Neural cell (in vitro differentiated cells): ENCODE data around the gene TMEM175. TPM values are rescaled to one million over a fixed set of nuclear protein-coding genes. Genes with fewer than 3 reads are reported as not detected.

Experiments
- H2AFZ ChIP-seq: fragments of 200-600, 300-800 bp; sonication (generic), shearing (Covaris generic); 2 replicates; pipeline ENCODE4 v1.6.0; 2014; ENCODE audit warnings: low read depth, mild to moderate bottlenecking, antibody characterized with exemption, low read length, moderate library complexity
- H3F3A ChIP-seq: fragments of 200-600 bp; shearing (Covaris generic); 2 replicates; pipeline ENCODE4 v1.6.1; 2016; ENCODE audit warnings: mild to moderate bottlenecking, moderate library complexity, mixed read lengths, antibody characterized with exemption, low read length; ENCODE audit not compliant: insufficient read depth, poor library complexity, severe bottlenecking
- H3K27ac ChIP-seq: fragments of 200-600, 300-800 bp; sonication (generic), shearing (Covaris generic); 2 replicates; pipeline ENCODE4 v1.5.1; 2014; ENCODE audit warnings: mild to moderate bottlenecking, low read length, moderate library complexity
- H3K27me3 ChIP-seq: fragments of 300-800, 200-600 bp; sonication (generic), shearing (Covaris generic); 2 replicates; pipeline ENCODE4 v1.6.0; 2014; ENCODE audit warnings: mild to moderate bottlenecking, low read depth, low read length, moderate library complexity; ENCODE audit not compliant: insufficient read depth
- H3K36me3 ChIP-seq: fragments of 300-800, 200-600 bp; sonication (generic), shearing (Covaris generic); 2 replicates; pipeline ENCODE4 v1.5.1; 2014; ENCODE audit warnings: mild to moderate bottlenecking, antibody characterized with exemption, low read length, moderate library complexity; ENCODE audit not compliant: insufficient read depth
- H3K4me2 ChIP-seq: fragments of 300-800, 200-600 bp; sonication (generic), shearing (Covaris generic); 2 replicates; pipeline ENCODE4 v1.6.0; 2014; ENCODE audit warnings: mild to moderate bottlenecking, low read length
- H3K4me3 ChIP-seq: fragments of 300-800, 200-600 bp; sonication (generic), shearing (Covaris generic); 2 replicates; pipeline ENCODE4 v1.5.1; 2014; ENCODE audit warnings: mild to moderate bottlenecking, low read length, moderate library complexity
- H3K79me2 ChIP-seq: fragments of 200-600 bp; shearing (Covaris generic); replicated peaks from 2 replicates; pipeline ENCODE4 v1.6.0; 2014; ENCODE audit warnings: mild to moderate bottlenecking, low read length, moderate library complexity; ENCODE audit not compliant: insufficient read depth
- H3K9ac ChIP-seq: fragments of 300-800, 200-600 bp; sonication (generic), shearing (Covaris generic); 2 replicates; pipeline ENCODE4 v1.6.1; 2016; ENCODE audit warnings: mild to moderate bottlenecking, low read length, mixed read lengths
- H3K9me2 ChIP-seq: fragments of 200-600 bp; shearing (Covaris generic); 2 replicates; pipeline ENCODE4 v1.6.1; 2016; ENCODE audit warnings: mild to moderate bottlenecking, low read length, mixed read lengths; ENCODE audit not compliant: insufficient read depth
- H3K9me3 ChIP-seq: fragments of 200-600, 300-800 bp; sonication (generic), shearing (Covaris generic); 2 replicates; pipeline ENCODE4 v1.6.1; 2016; ENCODE audit warnings: mild to moderate bottlenecking, mixed run types, low read length, moderate library complexity, mixed read lengths
- H4K20me1 ChIP-seq: fragments of 200-600 bp; shearing (Covaris generic); 2 replicates; pipeline ENCODE4 v1.6.1; 2016; ENCODE audit warnings: mild to moderate bottlenecking, mixed run types; ENCODE audit not compliant: insufficient read depth
- CTCF ChIP-seq: fragments of 450-650 bp; IDR thresholded peaks from 2 replicates; pipeline ENCODE4 v1.5.1; 2014; ENCODE audit warnings: antibody characterized with exemption, mild to moderate bottlenecking, moderate library complexity; ENCODE audit not compliant: poor library complexity, severe bottlenecking
- EP300 ChIP-seq: fragments of 450-650 bp; conservative IDR thresholded peaks from 2 replicates; pipeline ENCODE4 v1.6.1; 2014; ENCODE audit warnings: antibody characterized with exemption, mild to moderate bottlenecking, moderate library complexity; ENCODE audit not compliant: poor library complexity, severe bottlenecking
- EZH2 ChIP-seq: fragments of 200-600, 300-800 bp; shearing (Covaris generic), sonication (generic); IDR thresholded peaks from 2 replicates; pipeline ENCODE4 v1.6.1; 2014; ENCODE audit warnings: antibody characterized with exemption, low read length, borderline replicate concordance, mild to moderate bottlenecking; ENCODE audit not compliant: insufficient read depth, poor library complexity, severe bottlenecking
- MXI1 ChIP-seq: fragments of 450-650 bp; conservative IDR thresholded peaks from 2 replicates; pipeline ENCODE4 v1.6.1; 2014; ENCODE audit warnings: antibody characterized with exemption, mild to moderate bottlenecking; ENCODE audit not compliant: poor library complexity, severe bottlenecking
- POLR2AphosphoS5 ChIP-seq: IDR thresholded peaks from 2 replicates; pipeline ENCODE4 v1.6.1; 2012
- RAD21 ChIP-seq: fragments of 450-650 bp; conservative IDR thresholded peaks from 2 replicates; pipeline ENCODE4 v1.6.1; 2014; ENCODE audit warnings: antibody characterized with exemption, mild to moderate bottlenecking, moderate library complexity
- SMC3 ChIP-seq: fragments of 450-650 bp; conservative IDR thresholded peaks from 2 replicates; pipeline ENCODE4 v1.6.1; 2014; ENCODE audit warnings: antibody characterized with exemption, mild to moderate bottlenecking, moderate library complexity; ENCODE audit not compliant: poor library complexity
- TAF1 ChIP-seq: IDR thresholded peaks from 2 replicates; pipeline ENCODE4 v1.6.1; 2012; ENCODE audit warnings: low read depth
- polyA plus RNA-seq: library from polyadenylated mRNA; depleted of rRNA; stranded (reverse); fragments of >200 nt; gene quantifications from 2 replicates; pipeline ENCODE4 v1.2.3, GENCODE V29; 2014
- TF ChIP-seq, protein P1 (sequence below): IDR thresholded peaks from 2 replicates; pipeline ENCODE4 v1.6.1; 2012; ENCODE audit warnings: borderline replicate concordance

Gene TMEM175
- polyA plus RNA-seq, 1 donor from 2014 or later: 36.9 TPM

DNA sequence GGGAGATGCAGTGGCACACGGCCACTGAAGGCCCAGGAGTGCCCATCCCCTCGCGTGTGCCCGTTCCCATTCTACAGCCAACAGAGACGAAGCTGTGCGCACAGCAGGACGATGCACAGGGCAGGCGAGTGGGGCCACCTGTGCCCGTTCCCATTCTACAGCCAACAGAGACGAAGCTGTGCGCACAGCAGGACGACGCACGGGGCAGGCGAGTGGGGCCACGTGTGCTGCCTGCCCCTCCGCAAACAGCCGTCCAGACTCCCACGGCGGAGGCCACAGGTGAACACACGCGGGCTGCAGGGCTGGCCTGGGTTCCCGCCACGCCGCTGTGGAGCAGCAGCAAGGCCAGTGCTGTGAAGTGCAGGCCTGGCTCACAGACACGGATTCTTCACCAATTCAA is 32.2 kb upstream of the TMEM175 start:
- H3K9ac ChIP-seq: no peak overlapping the region
- no peaks in the 10 kb centered on the region for H3K79me2 ChIP-seq
- no peak overlapping the region for H3K4me3 ChIP-seq
- no peak overlapping the region for H3K4me2 ChIP-seq
- no peak overlapping the region for H2AFZ ChIP-seq
- no peaks in the 10 kb centered on the region for H4K20me1 ChIP-seq
- H3K27me3 ChIP-seq: no peaks in the 10 kb centered on the region
- H3K36me3 ChIP-seq: no peaks in the 10 kb centered on the region
- H3F3A ChIP-seq: no peaks in the 10 kb centered on the region
- H3K9me2 ChIP-seq: no peaks in the 10 kb centered on the region
- TF ChIP-seq EZH2: no peak
- TF ChIP-seq RAD21: no peak
- TF ChIP-seq, protein P1, sequence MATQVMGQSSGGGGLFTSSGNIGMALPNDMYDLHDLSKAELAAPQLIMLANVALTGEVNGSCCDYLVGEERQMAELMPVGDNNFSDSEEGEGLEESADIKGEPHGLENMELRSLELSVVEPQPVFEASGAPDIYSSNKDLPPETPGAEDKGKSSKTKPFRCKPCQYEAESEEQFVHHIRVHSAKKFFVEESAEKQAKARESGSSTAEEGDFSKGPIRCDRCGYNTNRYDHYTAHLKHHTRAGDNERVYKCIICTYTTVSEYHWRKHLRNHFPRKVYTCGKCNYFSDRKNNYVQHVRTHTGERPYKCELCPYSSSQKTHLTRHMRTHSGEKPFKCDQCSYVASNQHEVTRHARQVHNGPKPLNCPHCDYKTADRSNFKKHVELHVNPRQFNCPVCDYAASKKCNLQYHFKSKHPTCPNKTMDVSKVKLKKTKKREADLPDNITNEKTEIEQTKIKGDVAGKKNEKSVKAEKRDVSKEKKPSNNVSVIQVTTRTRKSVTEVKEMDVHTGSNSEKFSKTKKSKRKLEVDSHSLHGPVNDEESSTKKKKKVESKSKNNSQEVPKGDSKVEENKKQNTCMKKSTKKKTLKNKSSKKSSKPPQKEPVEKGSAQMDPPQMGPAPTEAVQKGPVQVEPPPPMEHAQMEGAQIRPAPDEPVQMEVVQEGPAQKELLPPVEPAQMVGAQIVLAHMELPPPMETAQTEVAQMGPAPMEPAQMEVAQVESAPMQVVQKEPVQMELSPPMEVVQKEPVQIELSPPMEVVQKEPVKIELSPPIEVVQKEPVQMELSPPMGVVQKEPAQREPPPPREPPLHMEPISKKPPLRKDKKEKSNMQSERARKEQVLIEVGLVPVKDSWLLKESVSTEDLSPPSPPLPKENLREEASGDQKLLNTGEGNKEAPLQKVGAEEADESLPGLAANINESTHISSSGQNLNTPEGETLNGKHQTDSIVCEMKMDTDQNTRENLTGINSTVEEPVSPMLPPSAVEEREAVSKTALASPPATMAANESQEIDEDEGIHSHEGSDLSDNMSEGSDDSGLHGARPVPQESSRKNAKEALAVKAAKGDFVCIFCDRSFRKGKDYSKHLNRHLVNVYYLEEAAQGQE: no peak
- TF ChIP-seq EP300: no peak
- no peak overlapping the region for H3K27ac ChIP-seq
- H3K9me3 ChIP-seq: no peaks in the 10 kb centered on the region

DNA sequence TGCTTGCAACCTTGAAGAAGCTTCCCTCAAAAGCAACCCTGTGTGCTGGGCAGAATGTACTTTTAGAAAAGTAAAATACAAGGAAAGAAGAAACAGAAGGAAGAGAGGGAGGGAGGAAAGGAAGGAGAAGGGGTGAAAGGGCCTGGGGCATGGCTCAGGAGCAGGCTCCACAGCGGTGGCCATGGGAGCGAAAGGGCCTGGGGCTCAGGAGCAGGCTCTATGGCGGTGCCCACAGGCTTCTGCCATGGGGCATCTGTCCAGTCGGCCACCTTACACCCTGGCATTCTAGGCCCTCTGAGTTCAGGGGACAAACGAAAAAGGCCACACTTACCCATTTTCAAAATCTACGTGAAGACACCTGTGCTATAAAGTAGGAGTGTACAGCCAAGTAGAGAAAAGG is 31.5 kb upstream of the TMEM175 start:
- Histone ChIP-seq H2AFZ (no peak overlapping the region), H3K9me3 (no peaks in the 10 kb centered on the region), H4K20me1 (no peaks in the 10 kb centered on the region), H3K4me3 (no peak overlapping the region), H3K27ac (no peak overlapping the region), H3K27me3 (no peaks in the 10 kb centered on the region), H3F3A (no peaks in the 10 kb centered on the region), H3K79me2 (no peaks in the 10 kb centered on the region), H3K9ac (no peak overlapping the region), H3K4me2 (no peak overlapping the region), H3K36me3 (no peaks in the 10 kb centered on the region), H3K9me2 (no peaks in the 10 kb centered on the region)
- TF ChIP-seq RAD21 (no peak), CTCF (no peak), EZH2 (no peak), EP300 (no peak), POLR2AphosphoS5 (no peak), SMC3 (no peak), MXI1 (no peak), TAF1 (no peak)
